SU-DHL-6 (cell line): ENCODE data around the gene GLMP.

Source experiments
- H2AFZ ChIP-seq: fragments of 200-600 bp; sonication (generic); 2 replicates; pipeline ENCODE4 v1.6.1; 2014; ENCODE audit warnings: low read depth, mild to moderate bottlenecking, moderate library complexity, mixed read lengths, antibody characterized with exemption, low read length; ENCODE audit not compliant: severe bottlenecking
- H3F3A ChIP-seq: fragments of 200-600 bp; shearing (Covaris generic); 2 replicates; pipeline ENCODE4 v1.6.0; 2016; ENCODE audit warnings: antibody characterized with exemption, mild to moderate bottlenecking; ENCODE audit not compliant: insufficient read depth
- H3K27ac ChIP-seq: fragments of 200-600 bp; sonication (generic); 2 replicates; pipeline ENCODE4 v1.5.1; 2016; ENCODE audit warnings: low read depth, mild to moderate bottlenecking, low read length, moderate library complexity, mixed read lengths
- H3K27me3 ChIP-seq: fragments of 200-600 bp; sonication (generic), shearing (Covaris generic); 2 replicates; pipeline ENCODE4 v1.6.0; 2014; ENCODE audit warnings: mild to moderate bottlenecking, low read length
- H3K36me3 ChIP-seq: fragments of 200-600 bp; sonication (generic); 2 replicates; pipeline ENCODE4 v1.6.1; 2014; ENCODE audit warnings: mild to moderate bottlenecking, low read length, mixed read lengths
- H3K4me2 ChIP-seq: fragments of 300-600, 200-600 bp; shearing (Covaris generic), sonication (generic); 2 replicates; pipeline ENCODE4 v1.6.0; 2014; ENCODE audit warnings: low read length, low read depth, mild to moderate bottlenecking; ENCODE audit not compliant: poor library complexity, severe bottlenecking
- H3K4me3 ChIP-seq: fragments of 200-600 bp; sonication (generic); 2 replicates; pipeline ENCODE4 v1.5.1; 2014; ENCODE audit warnings: antibody characterized with exemption, low read length, mild to moderate bottlenecking, mixed read lengths; ENCODE audit not compliant: insufficient read depth, poor library complexity, severe bottlenecking
- H3K79me2 ChIP-seq: fragments of 200-600 bp; sonication (generic); 2 replicates; pipeline ENCODE4 v1.6.1; 2014; ENCODE audit warnings: mild to moderate bottlenecking, low read length, moderate library complexity; ENCODE audit not compliant: insufficient read depth
- H3K9ac ChIP-seq: fragments of 200-600 bp; sonication (generic); 2 replicates; pipeline ENCODE4 v1.7.0; 2014; ENCODE audit warnings: mild to moderate bottlenecking, low read length
- H3K9me2 ChIP-seq: fragments of 200-600 bp; sonication (generic); replicated peaks from 2 replicates; pipeline ENCODE4 v1.6.1; 2014; ENCODE audit warnings: low read length; ENCODE audit not compliant: insufficient read depth
- H3K9me3 ChIP-seq: fragments of 200-600 bp; sonication (generic); 2 replicates; pipeline ENCODE4 v1.6.1; 2014; ENCODE audit warnings: low read length, mixed read lengths; ENCODE audit not compliant: insufficient read depth
- H4K20me1 ChIP-seq: fragments of 200-600 bp; sonication (generic); 2 replicates; pipeline ENCODE4 v1.6.1; 2014; ENCODE audit warnings: low read depth, mild to moderate bottlenecking, antibody characterized with exemption, low read length, moderate library complexity, mixed read lengths
- EZH2phosphoT487 ChIP-seq: fragments of 200-600 bp; sonication (generic), shearing (Covaris generic); conservative IDR thresholded peaks from 2 replicates; pipeline ENCODE4 v1.6.1; 2018; ENCODE audit warnings: mild to moderate bottlenecking, antibody characterized with exemption, low read length, moderate library complexity, mixed read lengths
- TF ChIP-seq, protein P1 (sequence below): fragments of 200-600 bp; sonication (generic); IDR thresholded peaks from one replicate; pipeline ENCODE4 v1.5.1; 2017; ENCODE audit warnings: antibody characterized with exemption, mild to moderate bottlenecking, low read length, moderate library complexity; ENCODE audit not compliant: insufficient read depth, poor library complexity, severe bottlenecking

Gene GLMP

DNA sequence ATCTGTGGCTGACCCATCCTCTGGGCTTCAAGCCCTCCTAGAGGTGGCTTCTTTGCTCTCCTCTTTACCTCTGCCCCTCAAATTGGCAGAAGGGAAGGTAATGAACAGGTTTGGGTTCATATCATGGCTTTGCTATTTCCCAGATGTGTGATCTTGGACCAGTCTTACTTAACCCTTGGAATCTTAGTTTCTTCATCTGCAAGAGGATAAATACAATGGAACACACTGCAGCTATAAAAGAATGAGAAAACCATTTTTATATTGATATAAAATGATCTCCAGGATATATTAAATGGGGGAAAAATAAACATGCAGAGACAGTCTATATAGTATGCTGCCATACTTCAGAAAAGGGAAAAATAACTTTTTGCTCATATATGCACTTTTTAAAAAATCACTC is 5.6 kb downstream of the GLMP start:
- peaks cover 4% of the 10 kb centered on the region; the same call in 1 of the 2 replicates for H3K36me3 ChIP-seq
- H3K79me2 ChIP-seq, result no peaks in the 10 kb centered on the region
- H4K20me1 ChIP-seq, result no peaks in the 10 kb centered on the region
- H3K9me2 ChIP-seq, result no peaks in the 10 kb centered on the region
- H3K4me2 ChIP-seq, result no peak overlapping the region
- no peaks in the 10 kb centered on the region for H3K9me3 ChIP-seq
- no peak overlapping the region for H3K27ac ChIP-seq
- 0 out of 2 replicates have a peak, but pooled peaks cover 5% of the 10 kb centered on the region for H3F3A ChIP-seq
- H3K27me3 ChIP-seq, result no peaks in the 10 kb centered on the region
- H3K4me3 ChIP-seq, result no peak overlapping the region
- H2AFZ ChIP-seq, result no peak overlapping the region
- H3K9ac ChIP-seq, result no peak overlapping the region
- TF ChIP-seq, protein P1, sequence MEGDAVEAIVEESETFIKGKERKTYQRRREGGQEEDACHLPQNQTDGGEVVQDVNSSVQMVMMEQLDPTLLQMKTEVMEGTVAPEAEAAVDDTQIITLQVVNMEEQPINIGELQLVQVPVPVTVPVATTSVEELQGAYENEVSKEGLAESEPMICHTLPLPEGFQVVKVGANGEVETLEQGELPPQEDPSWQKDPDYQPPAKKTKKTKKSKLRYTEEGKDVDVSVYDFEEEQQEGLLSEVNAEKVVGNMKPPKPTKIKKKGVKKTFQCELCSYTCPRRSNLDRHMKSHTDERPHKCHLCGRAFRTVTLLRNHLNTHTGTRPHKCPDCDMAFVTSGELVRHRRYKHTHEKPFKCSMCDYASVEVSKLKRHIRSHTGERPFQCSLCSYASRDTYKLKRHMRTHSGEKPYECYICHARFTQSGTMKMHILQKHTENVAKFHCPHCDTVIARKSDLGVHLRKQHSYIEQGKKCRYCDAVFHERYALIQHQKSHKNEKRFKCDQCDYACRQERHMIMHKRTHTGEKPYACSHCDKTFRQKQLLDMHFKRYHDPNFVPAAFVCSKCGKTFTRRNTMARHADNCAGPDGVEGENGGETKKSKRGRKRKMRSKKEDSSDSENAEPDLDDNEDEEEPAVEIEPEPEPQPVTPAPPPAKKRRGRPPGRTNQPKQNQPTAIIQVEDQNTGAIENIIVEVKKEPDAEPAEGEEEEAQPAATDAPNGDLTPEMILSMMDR, result no peak
- TF ChIP-seq EZH2phosphoT487, result no peak

DNA sequence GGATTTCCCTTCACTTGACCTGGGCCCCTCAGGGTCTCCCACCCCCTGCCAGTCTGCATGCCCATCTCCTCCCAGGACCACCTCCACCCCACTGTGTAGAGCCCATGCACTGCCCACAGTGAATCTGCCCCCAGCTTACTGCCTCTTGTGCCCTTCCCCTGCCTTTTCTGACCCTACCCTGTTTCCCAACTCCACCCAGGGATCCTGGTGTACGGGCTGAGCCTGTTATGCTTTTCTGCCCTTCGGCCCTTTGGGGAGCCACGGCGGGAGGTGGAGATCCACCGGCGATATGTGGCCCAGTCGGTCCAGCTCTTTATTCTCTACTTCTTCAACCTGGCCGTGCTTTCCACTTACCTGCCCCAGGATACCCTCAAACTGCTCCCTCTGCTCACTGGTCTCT is 9.4 kb downstream of the GLMP start:
- no peak overlapping the region for H3K4me3 ChIP-seq
- no peak overlapping the region for H3K27ac ChIP-seq
- TF ChIP-seq EZH2phosphoT487, result no peak
- TF ChIP-seq, protein P1, result no peak
- peaks cover 13% of the 10 kb centered on the region for H3K79me2 ChIP-seq
- H3K27me3 ChIP-seq, result no peaks in the 10 kb centered on the region
- H3K9me2 ChIP-seq, result no peaks in the 10 kb centered on the region
- H3K9ac ChIP-seq, result no peak overlapping the region
- H3F3A ChIP-seq, result 0 out of 2 replicates have a peak, but pooled peaks cover 9% of the 10 kb centered on the region
- H3K9me3 ChIP-seq, result no peaks in the 10 kb centered on the region
- peaks cover 4% of the 10 kb centered on the region; the same call in 1 of the 2 replicates for H3K36me3 ChIP-seq
- no peak overlapping the region for H3K4me2 ChIP-seq
- H2AFZ ChIP-seq, result no peak overlapping the region
- no peaks in the 10 kb centered on the region for H4K20me1 ChIP-seq

DNA sequence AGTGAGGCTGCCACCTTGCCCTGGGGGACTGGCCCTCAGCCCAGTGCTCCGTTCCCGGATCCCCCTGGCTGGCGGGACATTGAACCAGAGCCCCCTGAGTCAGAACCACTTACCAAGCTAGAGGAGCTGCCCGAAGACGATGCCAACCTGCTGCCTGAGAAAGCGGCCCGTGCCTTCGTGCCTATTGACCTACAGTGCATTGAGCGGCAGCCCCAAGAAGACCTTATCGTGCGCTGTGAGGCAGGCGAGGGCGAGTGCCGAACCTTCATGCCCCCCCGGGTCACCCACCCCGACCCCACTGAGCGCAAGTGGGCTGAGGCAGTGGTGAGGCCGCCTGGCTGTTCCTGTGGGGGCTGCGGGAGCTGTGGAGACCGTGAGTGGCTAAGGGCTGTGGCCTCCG is 10.0 kb downstream of the GLMP start:
- no peak overlapping the region for H2AFZ ChIP-seq
- H3F3A ChIP-seq, result 0 out of 2 replicates have a peak, but pooled peaks cover 9% of the 10 kb centered on the region
- peaks cover 19% of the 10 kb centered on the region for H3K79me2 ChIP-seq
- H3K9ac ChIP-seq, result no peak overlapping the region
- H3K36me3 ChIP-seq, result peaks cover 4% of the 10 kb centered on the region; the same call in 1 of the 2 replicates
- no peak for TF ChIP-seq EZH2phosphoT487
- TF ChIP-seq, protein P1, result no peak
- H3K4me2 ChIP-seq, result no peak overlapping the region
- H3K27ac ChIP-seq, result no peak overlapping the region
- no peaks in the 10 kb centered on the region for H3K9me3 ChIP-seq
- no peaks in the 10 kb centered on the region for H4K20me1 ChIP-seq
- H3K27me3 ChIP-seq, result no peaks in the 10 kb centered on the region
- no peak overlapping the region for H3K4me3 ChIP-seq
- no peaks in the 10 kb centered on the region for H3K9me2 ChIP-seq
